K562 (cell line): ENCODE results near the gene TOM1L1. TPM values are rescaled to one million over a fixed set of nuclear protein-coding genes. Genes with fewer than 3 reads are reported as not detected.

Experiments used
- ATAC-seq: fragments of 200-7000 bp; cut with Tn5 transposase; 3 replicates; pipeline ENCODE4 v1.9.1; 2020; ENCODE audit warnings: moderate library complexity
- BruUV-seq: library from RNA; stranded (reverse); fragments of 400-500 nt; replicated peaks from 2 replicates; lab custom pipeline; 2021; lab: Mats Ljungman, UMichigan
- CTCF ChIA-PET: fragments of 300-600 bp; formaldehyde crosslinking; extraction: SDS; loops from one replicate; lab custom pipeline; 2021; ENCODE audit warnings: low intra/inter-chr PET ratio; lab: Yijun Ruan, JAX
- POLR2A ChIA-PET: fragments of 300-600, 350-650 bp; sonication (Branson Sonifier 250); formaldehyde crosslinking; extraction: SDS; loops from one replicate; lab custom pipeline; 2021; ENCODE audit warnings: antibody characterized with exemption, inconsistent platforms; lab: Yijun Ruan, JAX
- DNase-seq, 4 experiments: peaks; one replicate each; pipeline versions ENCODE4 v3.0.0 to v3.0.0-alpha.2; 2011 to 2018; ENCODE audit warnings: low spot score in 3 of 4, mixed read lengths in 3 of 4; ENCODE audit errors: extremely low read depth in 1 of 4
- FAIRE-seq: peaks from 2 replicates; lab custom pipeline; 2011; peaks lifted over from hg19 to GRCh38; lab: Jason Lieb, UNC
- H2AFZ ChIP-seq: 2 replicates; pipeline ENCODE4 v1.6.0; 2011; ENCODE audit warnings: low read depth, low read length, control low read depth, inconsistent platforms
- H3K27ac ChIP-seq: fragments of 200-600 bp; 3 replicates; pipeline ENCODE4 v1.8.0; 2011; ENCODE audit warnings: low read depth, mild to moderate bottlenecking, control low read depth, inconsistent platforms, low read length, moderate library complexity, mixed read lengths; ENCODE audit errors: extremely low read depth
- H3K27me3 ChIP-seq, 2 experiments: fragments of 300-600 bp in 1 of 2; 2 replicates in 1 of 2; 3 replicates in 1 of 2; pipeline versions ENCODE4 v1.6.0 to v1.8.0; 2011; ENCODE audit warnings: inconsistent platforms in 2 of 2, low read length in 2 of 2, mild to moderate bottlenecking in 1 of 2, mixed read lengths in 1 of 2, moderate library complexity in 1 of 2; ENCODE audit not compliant: control insufficient read depth in 2 of 2, insufficient read depth in 2 of 2
- H3K36me3 ChIP-seq: fragments of 300-600 bp; 3 replicates; pipeline ENCODE4 v1.8.0; 2011; ENCODE audit warnings: mild to moderate bottlenecking, low read length, inconsistent platforms; ENCODE audit not compliant: control insufficient read depth, insufficient read depth
- H3K4me1 ChIP-seq, 2 experiments: fragments of 200-600 bp in 1 of 2; replicated peaks in 1 of 2; 2 replicates in 1 of 2; 3 replicates in 1 of 2; pipeline versions ENCODE4 v1.5.1 to v1.8.0; 2011; ENCODE audit warnings: inconsistent platforms in 2 of 2, low read length in 2 of 2, mild to moderate bottlenecking in 1 of 2, mixed read lengths in 1 of 2, moderate library complexity in 1 of 2; ENCODE audit not compliant: control insufficient read depth in 2 of 2, insufficient read depth in 2 of 2
- H3K4me2 ChIP-seq: 2 replicates; pipeline ENCODE4 v1.6.1; 2011; ENCODE audit warnings: low read length, control low read depth, inconsistent platforms, mixed read lengths; ENCODE audit not compliant: insufficient read depth
- H3K4me3 ChIP-seq: fragments of 200-600 bp; sonication (generic), shearing (Covaris generic); 2 replicates; pipeline ENCODE4 v1.5.1; 2016; ENCODE audit warnings: control low read depth, inconsistent platforms
- H3K79me2 ChIP-seq: fragments of 200-600 bp; 3 replicates; pipeline ENCODE4 v1.8.0; 2011; ENCODE audit warnings: low read length, inconsistent platforms; ENCODE audit not compliant: control insufficient read depth, insufficient read depth
- H3K9ac ChIP-seq, 2 experiments: 2 replicates each; pipeline versions ENCODE4 v1.6.0 to v1.6.1; 2011; ENCODE audit warnings: low read depth in 2 of 2, low read length in 2 of 2, control low read depth in 1 of 2, inconsistent platforms in 1 of 2, mild to moderate bottlenecking in 1 of 2, mixed read lengths in 1 of 2; ENCODE audit not compliant: insufficient read depth in 1 of 2
- H3K9me1 ChIP-seq: one replicate; pipeline ENCODE4 v1.6.0; 2011; ENCODE audit warnings: inconsistent platforms, mild to moderate bottlenecking, low read length, moderate library complexity; ENCODE audit not compliant: control insufficient read depth, insufficient read depth
- H3K9me3 ChIP-seq: replicated peaks from 2 replicates; pipeline ENCODE4 v1.5.1; 2011; ENCODE audit warnings: low read depth, low read length, inconsistent platforms; ENCODE audit not compliant: control insufficient read depth, insufficient read depth
- H4K20me1 ChIP-seq: replicated peaks from 2 replicates; pipeline ENCODE4 v1.6.1; 2011; ENCODE audit warnings: low read length, inconsistent platforms, mixed read lengths; ENCODE audit not compliant: control insufficient read depth, insufficient read depth
- FOS ChIP-seq: IDR thresholded peaks from 3 replicates; pipeline ENCODE4 v1.6.1; 2011; ENCODE audit not compliant: insufficient read length; ENCODE audit errors: extremely low read depth
- GATAD2A ChIP-seq: fragments of 450-650 bp; IDR thresholded peaks from 2 replicates; pipeline ENCODE4 v1.6.1; 2017
- PML ChIP-seq: IDR thresholded peaks from 2 replicates; pipeline ENCODE4 v1.6.1; 2012; ENCODE audit warnings: low read length, inconsistent platforms
- POLR2G ChIP-seq: fragments of 200-400 bp; formaldehyde crosslinking; IDR thresholded peaks from 2 replicates; pipeline ENCODE4 v1.6.1; 2017; ENCODE audit warnings: low read depth, mild to moderate bottlenecking, antibody characterized with exemption, low read length, moderate library complexity
- RBM25 ChIP-seq: fragments of 200-400 bp; formaldehyde crosslinking; IDR thresholded peaks from 2 replicates; pipeline ENCODE4 v1.6.1; 2018; ENCODE audit warnings: low read length, low read depth, moderate library complexity; ENCODE audit not compliant: severe bottlenecking
- SIRT6 ChIP-seq: IDR thresholded peaks from one replicate; pipeline ENCODE4 v1.6.1; 2012; ENCODE audit warnings: low read depth, mild to moderate bottlenecking, control low read depth, inconsistent platforms, low read length, moderate library complexity
- WHSC1 ChIP-seq: IDR thresholded peaks from one replicate; pipeline ENCODE4 v1.6.1; 2012; ENCODE audit warnings: low read length, control low read depth, inconsistent platforms
- WGBS: fragments of 100-300 bp; shearing (Covaris generic); methylation state at CpG from one replicate; pipeline ENCODE4 v1.1.6; 2016; ENCODE audit warnings: low coverage, mixed read lengths; ENCODE audit not compliant: insufficient coverage; ENCODE audit errors: missing lambda C conversion rate; 5-methylcytosine and 5-hydroxymethylcytosine counted together
- in situ Hi-C: fragments of 300-500 bp; cut with MboI; formaldehyde crosslinking; loops from 4 replicates; pipeline ENCODE4 v1.15.0; 2018; ENCODE audit warnings: inconsistent platforms, mixed read lengths
- intact Hi-C: fragments of 100-400 bp; cut with micrococcal nuclease; formaldehyde crosslinking; loops from 2 replicates; pipeline ENCODE4 v1.14.2; 2022
- polyA plus RNA-seq, 8 experiments: library from polyadenylated mRNA; depleted of rRNA in 4 of 8; stranded (reverse) in 5 of 8; unstranded in 3 of 8; fragments of >200 nt; fragmentation: Nextera tagmentation in 2 of 8; fragmentation: Illumina TruSeq in 1 of 8; extraction: Ambion mirVana in 2 of 8; extraction: Trizol in 1 of 8; gene quantifications; 2 replicates each; pipeline versions ENCODE4 v1.2.1 to v1.2.3, GENCODE V29; 2011 to 2014; ENCODE audit warnings: inconsistent platforms in 1 of 8, missing spikeins in 1 of 8
- total RNA-seq, 7 experiments: library from RNA; depleted of rRNA in 6 of 7; stranded (reverse); fragments of >200 nt in 6 of 7; fragmentation: Illumina TruSeq in 2 of 7; extraction: Trizol in 2 of 7; gene quantifications; 2 replicates each; pipeline versions ENCODE4 v1.2.1 to v1.2.3, GENCODE V29; 2011 to 2021; ENCODE audit warnings: low replicate concordance in 1 of 7
- TF ChIP-seq, protein P1 (sequence below): sonication (generic); formaldehyde crosslinking; IDR thresholded peaks from 2 replicates; pipeline ENCODE4 v1.8.0; 2022; ENCODE audit warnings: missing genetic modification reagents, mild to moderate bottlenecking, moderate library complexity, borderline replicate concordance
- TF ChIP-seq, protein P2 (sequence below): fragments of 250-450 bp; sonication (Bioruptor Pico); IDR thresholded peaks from 2 replicates; pipeline ENCODE4 v1.4.0; 2020; ENCODE audit warnings: mild to moderate bottlenecking, moderate library complexity, borderline replicate concordance
- TF ChIP-seq, protein P3 (sequence below): conservative IDR thresholded peaks from 2 replicates; pipeline ENCODE4 v1.6.1; 2011; ENCODE audit warnings: low read depth, mild to moderate bottlenecking, low read length; ENCODE audit not compliant: control insufficient read depth
- TF ChIP-seq, protein P4 (sequence below): sonication (generic); formaldehyde crosslinking; IDR thresholded peaks from 2 replicates; pipeline ENCODE4 v1.8.0; 2022; ENCODE audit warnings: missing genetic modification reagents, mild to moderate bottlenecking, borderline replicate concordance

The TOM1L1 gene
- total and polyA plus RNA-seq, 9 of the 15 experiments (the other 6 are each of a cell fraction or from before 2014, with no cell fraction given) = 21.3 to 74.3 (median 31.0) TPM

DNA sequence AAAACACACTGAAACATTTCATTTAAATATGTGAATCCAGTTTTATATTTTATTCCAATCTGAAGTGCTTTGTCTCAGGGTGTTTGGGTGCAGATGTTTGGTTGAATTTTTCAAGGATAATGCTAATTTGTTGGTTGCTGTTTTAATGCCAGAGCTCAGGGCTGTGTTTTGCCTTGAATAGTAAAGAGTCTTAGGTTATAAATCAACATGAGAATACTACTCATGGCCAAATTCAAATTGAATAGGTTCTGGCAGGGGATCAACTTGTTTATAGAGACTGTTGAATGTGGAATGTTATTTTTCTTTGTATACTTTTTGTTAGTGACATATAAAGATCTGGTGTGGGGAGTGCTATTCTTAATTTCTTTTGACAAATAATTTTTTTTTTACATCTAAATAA lies 18.8 kb downstream of the TOM1L1 start:
- FAIRE-seq (no peak), ATAC-seq (no peak), DNase-seq (no peak)
- H3K36me3 ChIP-seq = peaks cover 37% of the 10 kb centered on the region
- no TSS peak for BruUV-seq
- H3K27me3 ChIP-seq = no peaks in the 10 kb centered on the region
- no peak for TF ChIP-seq POLR2G
- TF ChIP-seq PML = no peak
- no peak overlapping the region for H3K4me2 ChIP-seq
- H3K79me2 ChIP-seq = no peaks in the 10 kb centered on the region
- in situ Hi-C loops (no loop called here), intact Hi-C loops (no loop called here)
- no peak overlapping the region for H3K9ac ChIP-seq
- H2AFZ ChIP-seq = no peak overlapping the region
- no peaks in the 10 kb centered on the region for H4K20me1 ChIP-seq
- POLR2A ChIA-PET = interaction anchor here (2.0 kb wide), 1 partner anchor 13 kb away, joined by 6 read pairs; no protein-coding TSS in a partner anchor
- peaks cover 10% of the 10 kb centered on the region for H3K9me3 ChIP-seq
- CTCF ChIA-PET = no interaction called here
- H3K27ac ChIP-seq = no peak overlapping the region
- H3K4me1 ChIP-seq = no peaks in the 10 kb centered on the region
- no peak overlapping the region for H3K4me3 ChIP-seq
- H3K9me1 ChIP-seq = no peaks in the 10 kb centered on the region

DNA sequence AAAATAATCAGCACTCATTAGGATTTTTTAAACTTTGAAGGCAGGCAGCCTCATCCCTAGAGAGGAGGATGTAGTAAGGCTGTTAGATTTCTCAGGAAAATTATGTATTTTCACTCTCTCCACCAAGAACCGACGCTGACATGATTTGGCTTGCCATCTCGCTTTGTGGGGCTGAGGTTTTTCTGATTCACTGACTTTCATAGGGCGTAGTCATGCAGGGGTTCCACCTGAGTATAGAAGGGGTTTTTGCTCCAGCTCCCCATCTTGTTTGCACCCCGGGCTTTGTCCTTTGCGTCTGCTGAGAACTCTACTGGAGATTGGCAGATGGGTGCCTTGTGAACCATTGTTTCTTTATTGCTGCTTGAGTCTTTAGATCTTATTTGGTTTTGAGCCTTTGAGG lies 20.2 kb downstream of the TOM1L1 start:
- H3K4me1 ChIP-seq = no peaks in the 10 kb centered on the region
- H3K9me3 ChIP-seq = peaks cover 7% of the 10 kb centered on the region
- no peak for DNase-seq
- 99% methylated on average over 6 of the region's 6 CpGs for WGBS
- H4K20me1 ChIP-seq = no peaks in the 10 kb centered on the region
- BruUV-seq = no TSS peak
- no peak overlapping the region for H3K27ac ChIP-seq
- no peak overlapping the region for H2AFZ ChIP-seq
- H3K27me3 ChIP-seq = no peaks in the 10 kb centered on the region
- no peak for ATAC-seq
- H3K79me2 ChIP-seq = no peaks in the 10 kb centered on the region
- H3K9ac ChIP-seq = no peak overlapping the region
- intact Hi-C loops = no loop called here
- ChIA-PET POLR2A (no interaction called here), CTCF (no interaction called here)
- H3K4me3 ChIP-seq = no peak overlapping the region
- H3K9me1 ChIP-seq = no peaks in the 10 kb centered on the region
- peaks cover 25% of the 10 kb centered on the region for H3K36me3 ChIP-seq
- no peak overlapping the region for H3K4me2 ChIP-seq
- in situ Hi-C loops = no loop called here
- no peak for FAIRE-seq
- TF ChIP-seq, protein P1, sequence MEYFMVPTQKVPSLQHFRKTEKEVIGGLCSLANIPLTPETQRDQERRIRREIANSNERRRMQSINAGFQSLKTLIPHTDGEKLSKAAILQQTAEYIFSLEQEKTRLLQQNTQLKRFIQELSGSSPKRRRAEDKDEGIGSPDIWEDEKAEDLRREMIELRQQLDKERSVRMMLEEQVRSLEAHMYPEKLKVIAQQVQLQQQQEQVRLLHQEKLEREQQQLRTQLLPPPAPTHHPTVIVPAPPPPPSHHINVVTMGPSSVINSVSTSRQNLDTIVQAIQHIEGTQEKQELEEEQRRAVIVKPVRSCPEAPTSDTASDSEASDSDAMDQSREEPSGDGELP (CRISPR knock-in tag) = no peak
- TF ChIP-seq, protein P2, sequence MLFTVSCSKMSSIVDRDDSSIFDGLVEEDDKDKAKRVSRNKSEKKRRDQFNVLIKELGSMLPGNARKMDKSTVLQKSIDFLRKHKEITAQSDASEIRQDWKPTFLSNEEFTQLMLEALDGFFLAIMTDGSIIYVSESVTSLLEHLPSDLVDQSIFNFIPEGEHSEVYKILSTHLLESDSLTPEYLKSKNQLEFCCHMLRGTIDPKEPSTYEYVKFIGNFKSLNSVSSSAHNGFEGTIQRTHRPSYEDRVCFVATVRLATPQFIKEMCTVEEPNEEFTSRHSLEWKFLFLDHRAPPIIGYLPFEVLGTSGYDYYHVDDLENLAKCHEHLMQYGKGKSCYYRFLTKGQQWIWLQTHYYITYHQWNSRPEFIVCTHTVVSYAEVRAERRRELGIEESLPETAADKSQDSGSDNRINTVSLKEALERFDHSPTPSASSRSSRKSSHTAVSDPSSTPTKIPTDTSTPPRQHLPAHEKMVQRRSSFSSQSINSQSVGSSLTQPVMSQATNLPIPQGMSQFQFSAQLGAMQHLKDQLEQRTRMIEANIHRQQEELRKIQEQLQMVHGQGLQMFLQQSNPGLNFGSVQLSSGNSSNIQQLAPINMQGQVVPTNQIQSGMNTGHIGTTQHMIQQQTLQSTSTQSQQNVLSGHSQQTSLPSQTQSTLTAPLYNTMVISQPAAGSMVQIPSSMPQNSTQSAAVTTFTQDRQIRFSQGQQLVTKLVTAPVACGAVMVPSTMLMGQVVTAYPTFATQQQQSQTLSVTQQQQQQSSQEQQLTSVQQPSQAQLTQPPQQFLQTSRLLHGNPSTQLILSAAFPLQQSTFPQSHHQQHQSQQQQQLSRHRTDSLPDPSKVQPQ = no peak
- TF ChIP-seq, protein P3, sequence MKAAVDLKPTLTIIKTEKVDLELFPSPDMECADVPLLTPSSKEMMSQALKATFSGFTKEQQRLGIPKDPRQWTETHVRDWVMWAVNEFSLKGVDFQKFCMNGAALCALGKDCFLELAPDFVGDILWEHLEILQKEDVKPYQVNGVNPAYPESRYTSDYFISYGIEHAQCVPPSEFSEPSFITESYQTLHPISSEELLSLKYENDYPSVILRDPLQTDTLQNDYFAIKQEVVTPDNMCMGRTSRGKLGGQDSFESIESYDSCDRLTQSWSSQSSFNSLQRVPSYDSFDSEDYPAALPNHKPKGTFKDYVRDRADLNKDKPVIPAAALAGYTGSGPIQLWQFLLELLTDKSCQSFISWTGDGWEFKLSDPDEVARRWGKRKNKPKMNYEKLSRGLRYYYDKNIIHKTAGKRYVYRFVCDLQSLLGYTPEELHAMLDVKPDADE = no peak
- TF ChIP-seq WHSC1 = no peak
- no peak for TF ChIP-seq GATAD2A
- TF ChIP-seq FOS = no peak
- no peak for TF ChIP-seq RBM25
- TF ChIP-seq SIRT6 = no peak
- TF ChIP-seq, protein P4, sequence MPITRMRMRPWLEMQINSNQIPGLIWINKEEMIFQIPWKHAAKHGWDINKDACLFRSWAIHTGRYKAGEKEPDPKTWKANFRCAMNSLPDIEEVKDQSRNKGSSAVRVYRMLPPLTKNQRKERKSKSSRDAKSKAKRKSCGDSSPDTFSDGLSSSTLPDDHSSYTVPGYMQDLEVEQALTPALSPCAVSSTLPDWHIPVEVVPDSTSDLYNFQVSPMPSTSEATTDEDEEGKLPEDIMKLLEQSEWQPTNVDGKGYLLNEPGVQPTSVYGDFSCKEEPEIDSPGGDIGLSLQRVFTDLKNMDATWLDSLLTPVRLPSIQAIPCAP = no peak
